Lower leg skin (tissue), 4 donors: ENCODE results near the gene OSBP. TPM values are rescaled to one million over a fixed set of nuclear protein-coding genes. Genes with fewer than 3 reads are reported as not detected.
A peak's percentile ranks its signal among the peaks of the same experiment; 100 is the strongest.

Source experiments
- DNase-seq, 2 donors: peaks; one replicate each; pipeline ENCODE4 v3.0.0-alpha.2; 2019; ENCODE audit warnings: low spot score in 2 of 2
- H3K4me3 ChIP-seq: fragments of 200-600 bp; sonication (generic); 2 replicates; pipeline ENCODE4 v1.5.1; 2017; ENCODE audit warnings: mild to moderate bottlenecking, low read depth; ENCODE audit not compliant: poor library complexity, severe bottlenecking
- POLR2A ChIP-seq, 2 donors: fragments of 450-650 bp; IDR thresholded peaks; one replicate each; pipeline ENCODE4 v1.6.1; 2016 to 2017; ENCODE audit warnings: antibody characterized with exemption in 2 of 2, mild to moderate bottlenecking in 1 of 2, moderate library complexity in 1 of 2
- WGBS, 2 donors: methylation state at CpG; one replicate each; pipeline ENCODE4 v1.1.5; 2018; 5-methylcytosine and 5-hydroxymethylcytosine counted together
- intact Hi-C: fragments of 100-400 bp; cut with DNase I; formaldehyde crosslinking; loops from one replicate; pipeline ENCODE4 v1.15.0; 2023; ENCODE audit warnings: low total_unique reads
- total RNA-seq, 4 donors: library from RNA; depleted of rRNA; stranded (reverse); fragments of >200 nt; gene quantifications; one replicate each; pipeline ENCODE4 v1.1.0, GENCODE V29; 2016
- TF ChIP-seq, protein P1 (sequence below), 3 donors: fragments of 450-650 bp; IDR thresholded peaks; one replicate each; pipeline ENCODE4 v1.5.1; 2016; ENCODE audit warnings: antibody characterized with exemption in 3 of 3, mild to moderate bottlenecking in 3 of 3, moderate library complexity in 2 of 3

The OSBP gene
- total RNA-seq, 4 donors from 2014 or later = 42.4 to 52.9 (median 43.8) TPM

GRCh38 chr11:59625703-59626102 lies 10.1 kb upstream of the OSBP start:
- no peak overlapping the region for H3K4me3 ChIP-seq
- DNase-seq = no peak
- no peak for TF ChIP-seq POLR2A (IDR thresholded peaks at IDR 0.05)
- TF ChIP-seq, protein P1, sequence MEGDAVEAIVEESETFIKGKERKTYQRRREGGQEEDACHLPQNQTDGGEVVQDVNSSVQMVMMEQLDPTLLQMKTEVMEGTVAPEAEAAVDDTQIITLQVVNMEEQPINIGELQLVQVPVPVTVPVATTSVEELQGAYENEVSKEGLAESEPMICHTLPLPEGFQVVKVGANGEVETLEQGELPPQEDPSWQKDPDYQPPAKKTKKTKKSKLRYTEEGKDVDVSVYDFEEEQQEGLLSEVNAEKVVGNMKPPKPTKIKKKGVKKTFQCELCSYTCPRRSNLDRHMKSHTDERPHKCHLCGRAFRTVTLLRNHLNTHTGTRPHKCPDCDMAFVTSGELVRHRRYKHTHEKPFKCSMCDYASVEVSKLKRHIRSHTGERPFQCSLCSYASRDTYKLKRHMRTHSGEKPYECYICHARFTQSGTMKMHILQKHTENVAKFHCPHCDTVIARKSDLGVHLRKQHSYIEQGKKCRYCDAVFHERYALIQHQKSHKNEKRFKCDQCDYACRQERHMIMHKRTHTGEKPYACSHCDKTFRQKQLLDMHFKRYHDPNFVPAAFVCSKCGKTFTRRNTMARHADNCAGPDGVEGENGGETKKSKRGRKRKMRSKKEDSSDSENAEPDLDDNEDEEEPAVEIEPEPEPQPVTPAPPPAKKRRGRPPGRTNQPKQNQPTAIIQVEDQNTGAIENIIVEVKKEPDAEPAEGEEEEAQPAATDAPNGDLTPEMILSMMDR (IDR thresholded peaks at IDR 0.05) = no peak
- intact Hi-C loops = no loop called here
- WGBS, 2 donors = 63 to 83% methylated on average over 3 of the region's 3 CpGs

DNA sequence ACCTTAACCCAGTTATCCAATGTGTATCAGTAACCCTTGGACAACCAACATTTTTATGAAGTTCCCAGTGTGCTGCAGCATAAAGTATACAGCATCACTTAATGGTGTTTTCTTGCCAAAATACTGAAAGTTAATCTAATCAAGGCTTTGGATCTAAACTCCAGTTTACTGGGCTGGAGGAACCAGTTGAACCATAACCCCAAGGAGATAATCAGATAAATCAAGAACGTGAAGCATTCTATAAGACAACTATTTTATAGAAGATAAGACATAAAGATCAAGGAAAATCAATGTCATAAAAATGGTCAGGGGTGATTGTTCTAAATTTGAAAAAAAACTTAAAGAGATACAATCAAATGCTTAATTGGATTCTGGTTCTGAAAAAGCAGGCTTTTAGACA lies 2.3 kb upstream of the OSBP start:
- 40 to 64% methylated on average over 1 of the region's 1 CpG for WGBS, 2 donors
- DNase-seq = no peak
- TF ChIP-seq, protein P1 (IDR thresholded peaks at IDR 0.05) = no peak
- TF ChIP-seq POLR2A (IDR thresholded peaks at IDR 0.05) = no peak
- H3K4me3 ChIP-seq = no peak overlapping the region
- intact Hi-C loops = no loop called here

GRCh38 chr11:59616396-59616982 lies 915 bp upstream of the OSBP start:
- 9 to 12% methylated on average over 18 of the region's 18 CpGs for WGBS, 2 donors
- no peak for DNase-seq
- peak overlapping the region; percentile 21 for H3K4me3 ChIP-seq
- peak in 1 of 2 donors; percentile 8 for TF ChIP-seq POLR2A (IDR thresholded peaks at IDR 0.05)
- TF ChIP-seq, protein P1 (IDR thresholded peaks at IDR 0.05) = no peak
- intact Hi-C loops = no loop called here

GRCh38 chr11:59615120-59615636 lies 396 bp downstream of the OSBP start:
- WGBS, 2 donors = 0 to 1% methylated on average over 11 to 21 of the region's 51 CpGs
- TF ChIP-seq POLR2A (IDR thresholded peaks at IDR 0.05) = no peak
- TF ChIP-seq, protein P1 (IDR thresholded peaks at IDR 0.05) = no peak
- intact Hi-C loops = no loop called here
- DNase-seq = peak; percentile 59 to 91
- H3K4me3 ChIP-seq = peak overlapping the region; percentile 82

GRCh38 chr11:59614277-59615119 lies 1.1 kb downstream of the OSBP start:
- intact Hi-C loops = no loop called here
- H3K4me3 ChIP-seq = peak overlapping the region; percentile 82
- WGBS, 2 donors = 8 to 10% methylated on average over 13 of the region's 13 CpGs
- DNase-seq = no peak
- TF ChIP-seq POLR2A (IDR thresholded peaks at IDR 0.05) = no peak
- TF ChIP-seq, protein P1 (IDR thresholded peaks at IDR 0.05) = no peak
